HepG2 (cell line): ENCODE results near the gene NSMCE1. TPM values are rescaled to one million over a fixed set of nuclear protein-coding genes. Genes with fewer than 3 reads are reported as not detected.

ENCODE experiments used
- AHDC1 ChIP-seq: sonication (generic); formaldehyde crosslinking; IDR thresholded peaks from 2 replicates; pipeline ENCODE4 v1.5.1; 2020; ENCODE audit warnings: mild to moderate bottlenecking, missing genetic modification reagents, borderline replicate concordance
- CCAR2 ChIP-seq: fragments of 200-400 bp; formaldehyde crosslinking; optimal IDR thresholded peaks from 2 replicates; pipeline ENCODE3; 2018; ENCODE audit warnings: low read depth, mild to moderate bottlenecking, low read length, moderate library complexity
- KDM3A ChIP-seq: IDR thresholded peaks from 2 replicates; pipeline ENCODE4 v1.6.1; 2018; ENCODE audit warnings: low read depth, missing compliant biosample characterization
- MAFG ChIP-seq: sonication (generic); formaldehyde crosslinking; IDR thresholded peaks from 2 replicates; pipeline ENCODE4 v1.5.1; 2020; ENCODE audit warnings: mild to moderate bottlenecking, missing genetic modification reagents
- MIER2 ChIP-seq: IDR thresholded peaks from 2 replicates; pipeline ENCODE4 v1.6.1; 2016; ENCODE audit warnings: missing biosample characterization, missing genetic modification reagents
- NKX3-1 ChIP-seq: sonication (generic); formaldehyde crosslinking; IDR thresholded peaks from 2 replicates; pipeline ENCODE4 v1.5.0; 2020; ENCODE audit warnings: missing genetic modification reagents
- PITX1 ChIP-seq: sonication (generic); formaldehyde crosslinking; IDR thresholded peaks from 2 replicates; pipeline ENCODE4 v1.5.1; 2020; ENCODE audit warnings: mild to moderate bottlenecking, missing genetic modification reagents
- THAP7 ChIP-seq: sonication (generic); formaldehyde crosslinking; IDR thresholded peaks from 2 replicates; pipeline ENCODE4 v1.8.1; 2023; ENCODE audit warnings: mild to moderate bottlenecking, missing genetic modification reagents
- TIGD3 ChIP-seq: sonication (generic); formaldehyde crosslinking; IDR thresholded peaks from 2 replicates; pipeline ENCODE4 v1.5.1; 2020; ENCODE audit warnings: mild to moderate bottlenecking, missing genetic modification reagents, borderline replicate concordance
- ZHX2 ChIP-seq, 2 experiments: sonication (generic) in 1 of 2; formaldehyde crosslinking in 1 of 2; IDR thresholded peaks; 2 replicates each; pipeline versions ENCODE4 v1.6.1 to v1.9.0; 2014 to 2022; ENCODE audit warnings: antibody characterized with exemption in 1 of 2, borderline replicate concordance in 1 of 2, inconsistent platforms in 1 of 2, low read depth in 1 of 2, missing genetic modification reagents in 1 of 2
- ZNF780A ChIP-seq: sonication (generic); formaldehyde crosslinking; IDR thresholded peaks from 2 replicates; pipeline ENCODE4 v1.8.0; 2022; ENCODE audit warnings: mild to moderate bottlenecking, missing genetic modification reagents, moderate library complexity
- polyA plus RNA-seq, 8 experiments: library from polyadenylated mRNA; depleted of rRNA in 3 of 8; stranded (reverse) in 7 of 8; unstranded in 1 of 8; fragments of >200 nt; fragmentation: Illumina TruSeq in 4 of 8; extraction: Trizol in 4 of 8; gene quantifications; 2 replicates each; pipeline versions ENCODE4 v1.2.1 to v1.2.3, GENCODE V29; 2011 to 2016; ENCODE audit warnings: low read depth in 4 of 8, missing spikeins in 1 of 8, mixed read lengths in 1 of 8; ENCODE audit not compliant: insufficient read depth in 1 of 8
- total RNA-seq, 5 experiments: library from RNA; depleted of rRNA; stranded (reverse); fragments of >200 nt; fragmentation: Illumina TruSeq; extraction: Trizol; gene quantifications; 2 replicates each; pipeline ENCODE4 v1.2.3, GENCODE V29; 2016; ENCODE audit warnings: low read depth in 1 of 5

NSMCE1 gene
- total and polyA plus RNA-seq, 2 of the 13 experiments (the other 11 are each of a cell fraction or from before 2014, with no cell fraction given): 42.7 to 52.9 TPM

- TF ChIP-seq THAP7 (CRISPR knock-in tag) (peak; percentile 67; the same call in 1 of the 2 replicates), MIER2 (CRISPR knock-in tag) (peak; percentile 83), MAFG (CRISPR knock-in tag) (no peak), CCAR2 (no peak), AHDC1 (CRISPR knock-in tag) (peak; percentile 100), TIGD3 (peak; percentile 87; the same call in 1 of the 2 replicates), PITX1 (CRISPR knock-in tag) (peak; percentile 94), ZNF780A (CRISPR knock-in tag) (no peak), NKX3-1 (CRISPR knock-in tag) (peak; percentile 81; the same call in 1 of the 2 replicates), ZHX2 (IDR thresholded peaks at IDR 0.05; ENCODE audit: low read depth) (peak; percentile 55; the same call in 1 of the 2 replicates), ZHX2 (CRISPR knock-in tag; IDR thresholded peaks at IDR 0.05; ENCODE audit: borderline replicate concordance) (no peak), KDM3A (CRISPR knock-in tag) (peak; percentile 61; the same call in 1 of the 2 replicates)
- TF ChIP-seq, all 625 proteins: peak for 332
Observed at GRCh38 chr16:27273670-27274423, 5.3 kb upstream of the NSMCE1 start (continued).
